Testis (tissue), 2 donors: ENCODE data around the gene ISG15.
"Not testable (repeated sequence)": the region's sequence is repeated elsewhere in the genome, so short reads cannot be mapped to it uniquely, and the experiment has no call there.

ENCODE experiments used
- POLR2A ChIP-seq: fragments of 450-650 bp; IDR thresholded peaks from one replicate; pipeline ENCODE4 v1.6.1; 2017; ENCODE audit warnings: antibody characterized with exemption, mild to moderate bottlenecking, moderate library complexity
- TF ChIP-seq, protein P1 (sequence below), 3 experiments: fragments of 450-650 bp in 2 of 3; fragments of 200-600 bp in 1 of 3; sonication (generic) in 1 of 3; IDR thresholded peaks; one replicate each; pipeline ENCODE4 v1.5.1; 2016 to 2019; ENCODE audit warnings: antibody characterized with exemption in 3 of 3, mild to moderate bottlenecking in 2 of 3, moderate library complexity in 1 of 3

GRCh38 chr1:976791-977190 is 36.5 kb upstream of the ISG15 start:
- TF ChIP-seq POLR2A: not testable (repeated sequence)
- TF ChIP-seq, protein P1, sequence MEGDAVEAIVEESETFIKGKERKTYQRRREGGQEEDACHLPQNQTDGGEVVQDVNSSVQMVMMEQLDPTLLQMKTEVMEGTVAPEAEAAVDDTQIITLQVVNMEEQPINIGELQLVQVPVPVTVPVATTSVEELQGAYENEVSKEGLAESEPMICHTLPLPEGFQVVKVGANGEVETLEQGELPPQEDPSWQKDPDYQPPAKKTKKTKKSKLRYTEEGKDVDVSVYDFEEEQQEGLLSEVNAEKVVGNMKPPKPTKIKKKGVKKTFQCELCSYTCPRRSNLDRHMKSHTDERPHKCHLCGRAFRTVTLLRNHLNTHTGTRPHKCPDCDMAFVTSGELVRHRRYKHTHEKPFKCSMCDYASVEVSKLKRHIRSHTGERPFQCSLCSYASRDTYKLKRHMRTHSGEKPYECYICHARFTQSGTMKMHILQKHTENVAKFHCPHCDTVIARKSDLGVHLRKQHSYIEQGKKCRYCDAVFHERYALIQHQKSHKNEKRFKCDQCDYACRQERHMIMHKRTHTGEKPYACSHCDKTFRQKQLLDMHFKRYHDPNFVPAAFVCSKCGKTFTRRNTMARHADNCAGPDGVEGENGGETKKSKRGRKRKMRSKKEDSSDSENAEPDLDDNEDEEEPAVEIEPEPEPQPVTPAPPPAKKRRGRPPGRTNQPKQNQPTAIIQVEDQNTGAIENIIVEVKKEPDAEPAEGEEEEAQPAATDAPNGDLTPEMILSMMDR (IDR thresholded peaks at IDR 0.05): not testable (repeated sequence)
